ENCODE measurements around the gene SSH2. TPM values are rescaled to one million over a fixed set of nuclear protein-coding genes. Genes with fewer than 3 reads are reported as not detected.

The SSH2 gene
- total RNA-seq, 1 donor from 2014 or later = 72.0 TPM

GRCh38 chr17:29665481-29665810, 264.6 kb downstream of the SSH2 start:
- H3K4me3 ChIP-seq = no peak overlapping the region
- H3K27me3 ChIP-seq = no peaks in the 10 kb centered on the region
- intact Hi-C loops (cut with DNase I) = no loop called here
- H3K36me3 ChIP-seq = peaks cover 63% of the 10 kb centered on the region
- peak; percentile 50 for ATAC-seq
- TF ChIP-seq CTCF (IDR thresholded peaks at IDR 0.05) = no peak
- DNase-seq = no peak
- peaks cover 3% of the 10 kb centered on the region for H3K4me1 ChIP-seq
- H3K9me3 ChIP-seq = no peaks in the 10 kb centered on the region
- no peak overlapping the region for H3K27ac ChIP-seq

- no peaks in the 10 kb centered on the region for H3K9me3 ChIP-seq
- H3K36me3 ChIP-seq = peaks cover 63% of the 10 kb centered on the region
- intact Hi-C loops (cut with DNase I) = no loop called here
- TF ChIP-seq CTCF (IDR thresholded peaks at IDR 0.05) = no peak
- no peak overlapping the region for H3K4me3 ChIP-seq
- DNase-seq = no peak
- no peaks in the 10 kb centered on the region for H3K27me3 ChIP-seq
- no peak overlapping the region for H3K27ac ChIP-seq
- peaks cover 3% of the 10 kb centered on the region for H3K4me1 ChIP-seq
- no peak for ATAC-seq
Measured at GRCh38 chr17:29664743-29665480, 265.1 kb downstream of the SSH2 start.

GRCh38 chr17:29663155-29663554, 266.9 kb downstream of the SSH2 start:
- DNase-seq = no peak
- Histone ChIP-seq H3K27me3 (no peaks in the 10 kb centered on the region), H3K36me3 (peaks cover 59% of the 10 kb centered on the region), H3K9me3 (no peaks in the 10 kb centered on the region), H3K4me1 (peaks cover 3% of the 10 kb centered on the region), H3K4me3 (no peak overlapping the region), H3K27ac (peak overlapping the region; percentile 15)
- no peak for TF ChIP-seq CTCF (IDR thresholded peaks at IDR 0.05)
- no peak for ATAC-seq
- intact Hi-C loops (cut with DNase I) = no loop called here

GRCh38 chr17:29661213-29661612, 268.8 kb downstream of the SSH2 start:
- no peaks in the 10 kb centered on the region for H3K27me3 ChIP-seq
- no peak for ATAC-seq
- H3K27ac ChIP-seq = no peak overlapping the region
- H3K36me3 ChIP-seq = peaks cover 57% of the 10 kb centered on the region
- intact Hi-C loops (cut with DNase I) = no loop called here
- no peaks in the 10 kb centered on the region for H3K9me3 ChIP-seq
- no peak for TF ChIP-seq CTCF (IDR thresholded peaks at IDR 0.05)
- no peak for DNase-seq
- no peak overlapping the region for H3K4me3 ChIP-seq
- peaks cover 3% of the 10 kb centered on the region for H3K4me1 ChIP-seq

GRCh38 chr17:29659155-29659554, 270.9 kb downstream of the SSH2 start:
- peaks cover 70% of the 10 kb centered on the region for H3K36me3 ChIP-seq
- no peak overlapping the region for H3K27ac ChIP-seq
- no peaks in the 10 kb centered on the region for H3K9me3 ChIP-seq
- DNase-seq (no peak), ATAC-seq (no peak)
- intact Hi-C loops (cut with DNase I) = no loop called here
- peaks cover 3% of the 10 kb centered on the region for H3K4me1 ChIP-seq
- no peaks in the 10 kb centered on the region for H3K27me3 ChIP-seq
- TF ChIP-seq CTCF (IDR thresholded peaks at IDR 0.05) = no peak
- H3K4me3 ChIP-seq = no peak overlapping the region

GRCh38 chr17:29655323-29655722, 274.7 kb downstream of the SSH2 start:
- ATAC-seq (no peak), DNase-seq (no peak)
- Histone ChIP-seq H3K4me1 (no peaks in the 10 kb centered on the region), H3K4me3 (no peak overlapping the region), H3K9me3 (no peaks in the 10 kb centered on the region), H3K27me3 (no peaks in the 10 kb centered on the region), H3K27ac (no peak overlapping the region), H3K36me3 (peaks cover 64% of the 10 kb centered on the region)
- intact Hi-C loops (cut with DNase I) = no loop called here
- no peak for TF ChIP-seq CTCF (IDR thresholded peaks at IDR 0.05)
